Suprapubic skin (tissue), 4 donors: Measurements from ENCODE around the gene APOBEC3A.

Source experiments
- CTCF ChIP-seq, 2 donors: fragments of 200-600 bp in 1 of 2; fragments of 450-650 bp in 1 of 2; sonication (generic) in 1 of 2; IDR thresholded peaks; one replicate each; pipeline ENCODE4 v1.5.1; 2016 to 2019; ENCODE audit warnings: antibody characterized with exemption in 2 of 2, mild to moderate bottlenecking in 1 of 2, moderate library complexity in 1 of 2
- EP300 ChIP-seq: sonication (generic); formaldehyde crosslinking; IDR thresholded peaks from one replicate; pipeline ENCODE4 v1.6.1; 2017; ENCODE audit warnings: antibody characterized with exemption
- POLR2A ChIP-seq, 2 donors: fragments of 450-650 bp; IDR thresholded peaks; one replicate each; pipeline ENCODE4 v1.6.1; 2017; ENCODE audit warnings: antibody characterized with exemption in 2 of 2, mild to moderate bottlenecking in 2 of 2, moderate library complexity in 2 of 2
- POLR2AphosphoS5 ChIP-seq, 3 donors: sonication (generic); formaldehyde crosslinking; IDR thresholded peaks; one replicate each; pipeline ENCODE4 v1.6.1; 2017; ENCODE audit warnings: antibody characterized with exemption in 3 of 3

- TF ChIP-seq CTCF (IDR thresholded peaks at IDR 0.05) (no peak), POLR2A (IDR thresholded peaks at IDR 0.05) (no peak), EP300 (no peak), POLR2AphosphoS5 (IDR thresholded peaks at IDR 0.05) (no peak)
Observed at GRCh38 chr22:38936562-38936961, 20.8 kb upstream of the APOBEC3A start.
